IMR-90 (cell line): Measurements from ENCODE around the gene CCDC141. TPM values are rescaled to one million over a fixed set of nuclear protein-coding genes. Genes with fewer than 3 reads are reported as not detected.

ENCODE experiments used
- ATAC-seq: fragments of 200-7000 bp; cut with Tn5 transposase; 2 replicates; pipeline ENCODE4 v1.9.1; 2020; ENCODE audit warnings: low read depth, mild to moderate bottlenecking, moderate library complexity
- BruUV-seq: library from RNA; stranded (reverse); fragments of 400-500 nt; replicated peaks from 2 replicates; lab custom pipeline; 2021; lab: Mats Ljungman, UMichigan
- CTCF ChIA-PET: fragments of 300-600 bp; formaldehyde crosslinking; extraction: SDS; loops from one replicate; lab custom pipeline; 2021; ENCODE audit warnings: antibody characterized with exemption; lab: Yijun Ruan, JAX
- POLR2A ChIA-PET: fragments of 300-600 bp; sonication (Branson Sonifier 250); formaldehyde crosslinking; loops from one replicate; lab custom pipeline; 2022; ENCODE audit warnings: antibody characterized with exemption; ENCODE audit not compliant: unreplicated experiment; lab: Charles Lee
- DNase-seq: peaks from one replicate; pipeline ENCODE4 v3.0.0; 2013
- H2AFZ ChIP-seq: replicated peaks from 2 replicates; pipeline ENCODE3; 2013; ENCODE audit warnings: low read length, mild to moderate bottlenecking; ENCODE audit not compliant: poor library complexity
- H2AK5ac ChIP-seq: 2 replicates; pipeline ENCODE4 v1.6.1; 2013; ENCODE audit warnings: low read depth, low read length, inconsistent platforms
- H2AK9ac ChIP-seq: replicated peaks from 2 replicates; pipeline ENCODE3; 2013; ENCODE audit warnings: mild to moderate bottlenecking, low read depth, low read length, moderate library complexity; ENCODE audit not compliant: poor library complexity
- H2BK120ac ChIP-seq: 2 replicates; pipeline ENCODE4 v1.6.1; 2013; ENCODE audit warnings: low read depth, low read length, inconsistent platforms
- H2BK15ac ChIP-seq: 3 replicates; pipeline ENCODE4 v1.6.1; 2013; ENCODE audit warnings: low read depth, low read length, inconsistent platforms
- H2BK20ac ChIP-seq: 2 replicates; pipeline ENCODE4 v1.6.1; 2013; ENCODE audit warnings: low read depth, mild to moderate bottlenecking, inconsistent platforms, low read length, moderate library complexity
- H2BK5ac ChIP-seq: 2 replicates; pipeline ENCODE4 v1.6.1; 2013; ENCODE audit warnings: mild to moderate bottlenecking, low read depth, low read length, inconsistent platforms; ENCODE audit not compliant: poor library complexity, severe bottlenecking
- H3K14ac ChIP-seq: replicated peaks from 2 replicates; pipeline ENCODE4 v1.6.1; 2013; ENCODE audit warnings: low read depth, low read length, inconsistent platforms
- H3K18ac ChIP-seq: 2 replicates; pipeline ENCODE4 v1.6.1; 2013; ENCODE audit warnings: low read depth, low read length, control low read depth
- H3K23ac ChIP-seq: 2 replicates; pipeline ENCODE4 v1.6.1; 2013; ENCODE audit warnings: low read depth, low read length, inconsistent platforms
- H3K27ac ChIP-seq: 2 replicates; pipeline ENCODE4 v1.5.1; 2013; ENCODE audit warnings: mild to moderate bottlenecking, control low read depth, low read length; ENCODE audit not compliant: insufficient read depth
- H3K27me3 ChIP-seq: 2 replicates; pipeline ENCODE4 v1.6.1; 2013; ENCODE audit warnings: low read length; ENCODE audit not compliant: control insufficient read depth, insufficient read depth
- H3K36me3 ChIP-seq: 2 replicates; pipeline ENCODE4 v1.6.1; 2013; ENCODE audit warnings: low read length, mixed read lengths; ENCODE audit not compliant: control insufficient read depth, insufficient read depth
- H3K4ac ChIP-seq: 2 replicates; pipeline ENCODE4 v1.6.1; 2013; ENCODE audit warnings: low read depth, low read length, inconsistent platforms
- H3K4me1 ChIP-seq: 2 replicates; pipeline ENCODE4 v1.6.1; 2013; ENCODE audit warnings: low read length, mixed read lengths; ENCODE audit not compliant: control insufficient read depth, insufficient read depth
- H3K4me2 ChIP-seq: 2 replicates; pipeline ENCODE4 v1.6.1; 2013; ENCODE audit warnings: low read depth, mild to moderate bottlenecking, control low read depth, low read length, moderate library complexity
- H3K4me3 ChIP-seq: 2 replicates; pipeline ENCODE4 v1.5.1; 2013; ENCODE audit warnings: low read depth, mild to moderate bottlenecking, control low read depth, low read length, moderate library complexity; ENCODE audit not compliant: insufficient read depth
- H3K56ac ChIP-seq: 2 replicates; pipeline ENCODE4 v1.6.1; 2013; ENCODE audit warnings: low read length, inconsistent platforms; ENCODE audit not compliant: insufficient read depth; ENCODE audit errors: extremely low read depth
- H3K79me1 ChIP-seq, 2 experiments: 2 replicates each; pipeline ENCODE4 v1.6.1; 2013; ENCODE audit warnings: low read length in 2 of 2, inconsistent platforms in 1 of 2, low read depth in 1 of 2
- H3K9ac ChIP-seq: 2 replicates; pipeline ENCODE4 v1.6.1; 2013; ENCODE audit warnings: low read depth, low read length, control low read depth
- H3K9me1 ChIP-seq: 2 replicates; pipeline ENCODE4 v1.6.1; 2013; ENCODE audit warnings: low read length, inconsistent platforms; ENCODE audit not compliant: insufficient read depth
- H3K9me3 ChIP-seq: 2 replicates; pipeline ENCODE4 v1.6.1; 2013; ENCODE audit warnings: low read length; ENCODE audit not compliant: control insufficient read depth, insufficient read depth
- H4K20me1 ChIP-seq: 2 replicates; pipeline ENCODE4 v1.6.1; 2013; ENCODE audit warnings: low read length, inconsistent platforms; ENCODE audit not compliant: insufficient read depth
- H4K5ac ChIP-seq: 2 replicates; pipeline ENCODE4 v1.6.1; 2013; ENCODE audit warnings: mild to moderate bottlenecking, low read depth, low read length, control low read depth
- H4K8ac ChIP-seq, 2 experiments: 2 replicates each; pipeline ENCODE4 v1.6.1; 2013; ENCODE audit warnings: low read depth in 2 of 2, low read length in 2 of 2, control low read depth in 1 of 2, inconsistent platforms in 1 of 2
- H4K91ac ChIP-seq: 2 replicates; pipeline ENCODE4 v1.6.1; 2013; ENCODE audit warnings: low read depth, low read length, inconsistent platforms; ENCODE audit not compliant: insufficient read depth
- MAFK ChIP-seq: IDR thresholded peaks from 2 replicates; pipeline ENCODE4 v1.6.1; 2012; ENCODE audit warnings: low read depth, low read length, improper control_type of control experiment
- MAZ ChIP-seq: IDR thresholded peaks from 2 replicates; pipeline ENCODE4 v1.6.1; 2012; ENCODE audit warnings: low read depth, mild to moderate bottlenecking, low read length, improper control_type of control experiment, moderate library complexity, borderline replicate concordance
- MXI1 ChIP-seq: IDR thresholded peaks from 2 replicates; pipeline ENCODE4 v1.6.1; 2012; ENCODE audit warnings: low read depth, mild to moderate bottlenecking, low read length, moderate library complexity, borderline replicate concordance
- RAD21 ChIP-seq: IDR thresholded peaks from 2 replicates; pipeline ENCODE4 v1.6.1; 2012; ENCODE audit warnings: low read length, improper control_type of control experiment
- RCOR1 ChIP-seq: IDR thresholded peaks from 2 replicates; pipeline ENCODE4 v1.6.1; 2012; ENCODE audit warnings: mild to moderate bottlenecking, low read length, improper control_type of control experiment; ENCODE audit not compliant: insufficient replicate concordance
- SMC3 ChIP-seq: fragments of 150-350 bp; IDR thresholded peaks from 2 replicates; pipeline ENCODE4 v1.6.1; 2016; ENCODE audit warnings: low read depth, mild to moderate bottlenecking, antibody characterized with exemption, low read length, moderate library complexity
- USF2 ChIP-seq: fragments of 150-350 bp; IDR thresholded peaks from 2 replicates; pipeline ENCODE4 v1.6.1; 2017; ENCODE audit warnings: mild to moderate bottlenecking, antibody characterized with exemption, low read length, low read depth
- WGBS, 2 experiments: methylation state at CpG; one replicate each; pipeline versions ENCODE4 v1.1.5 to v1.1.7; 2013; ENCODE audit warnings: missing lambda C conversion rate in 2 of 2; ENCODE audit not compliant: insufficient read length in 1 of 2; ENCODE audit errors: extremely low coverage in 2 of 2; 5-methylcytosine and 5-hydroxymethylcytosine counted together
- dilution Hi-C: fragments of 300-500 bp; cut with HindIII; formaldehyde crosslinking; loops from one replicate; pipeline ENCODE4 v1.14.3; 2018; ENCODE audit warnings: low sequenced_read_pairs; ENCODE audit not compliant: unreplicated experiment
- in situ Hi-C: fragments of 300-500 bp; cut with MboI; formaldehyde crosslinking; loops from 3 replicates; pipeline ENCODE4 v1.14.3; 2019; ENCODE audit warnings: low sequenced_read_pairs, inconsistent platforms, mixed read lengths
- intact Hi-C: fragments of 100-400 bp; cut with micrococcal nuclease; formaldehyde crosslinking; loops from 2 replicates; pipeline ENCODE4 v1.10.0; 2022
- polyA plus RNA-seq, 3 experiments: library from polyadenylated mRNA; depleted of rRNA; stranded (reverse); fragments of >200 nt; gene quantifications; 2 replicates each; pipeline ENCODE4 v1.2.3, GENCODE V29; 2012; ENCODE audit warnings: low replicate concordance in 1 of 3
- total RNA-seq: library from RNA; depleted of rRNA; stranded (reverse); fragments of >200 nt; gene quantifications from 2 replicates; pipeline ENCODE4 v1.2.3, GENCODE V29; 2012

Gene CCDC141
- total and polyA plus RNA-seq, 2 of the 4 experiments (the other 2 are of a cell fraction): not detected

- H3K9ac ChIP-seq: no peak overlapping the region
- H3K4me2 ChIP-seq: no peak overlapping the region
- ChIA-PET POLR2A (no interaction called here), CTCF (no interaction called here)
- H2BK15ac ChIP-seq: no peak overlapping the region
- no peak overlapping the region for H3K18ac ChIP-seq
- no peaks in the 10 kb centered on the region for H4K20me1 ChIP-seq
- no peaks in the 10 kb centered on the region for H3K27me3 ChIP-seq
- no peak overlapping the region for H3K27ac ChIP-seq
- DNase-seq (no peak), ATAC-seq (no peak)
- no peaks in the 10 kb centered on the region for H3K36me3 ChIP-seq
- no peak overlapping the region for H3K14ac ChIP-seq
- no peak overlapping the region for H3K4me3 ChIP-seq
- no peaks in the 10 kb centered on the region; the same call in 1 of the 2 replicates for H3K9me3 ChIP-seq
- no peak overlapping the region for H3K56ac ChIP-seq
- H2BK120ac ChIP-seq: no peak overlapping the region
- in situ Hi-C loops (no loop called here), dilution Hi-C loops (no loop called here), intact Hi-C loops (no loop called here)
- H2AFZ ChIP-seq: no peak overlapping the region
- no peaks in the 10 kb centered on the region for H3K4me1 ChIP-seq
- H4K5ac ChIP-seq: no peak overlapping the region
- no peak overlapping the region for H3K23ac ChIP-seq
- no peak overlapping the region for H4K8ac ChIP-seq
- no CpG with 5 or more reads among the region's 1 CpG for WGBS, 2 experiments
- H2BK5ac ChIP-seq: no peak overlapping the region
- H2AK5ac ChIP-seq: no peak overlapping the region
- BruUV-seq: no TSS peak
- TF ChIP-seq SMC3 (no peak), MAFK (no peak), RAD21 (no peak), RCOR1 (no peak), USF2 (no peak), MXI1 (no peak), MAZ (no peak)
- no peak overlapping the region for H2BK20ac ChIP-seq
- H3K9me1 ChIP-seq: no peaks in the 10 kb centered on the region
- H4K91ac ChIP-seq: no peak overlapping the region
- H3K79me1 ChIP-seq: no peaks in the 10 kb centered on the region
- H2AK9ac ChIP-seq: no peak overlapping the region
- no peak overlapping the region for H3K4ac ChIP-seq
Observed at GRCh38 chr2:178997067-178997466, 52.9 kb downstream of the CCDC141 start.
